ENCODE data around the gene WDCP.
"Not testable (repeated sequence)": the region's sequence is repeated elsewhere in the genome, so short reads cannot be mapped to it uniquely, and the experiment has no call there.

The WDCP gene

GRCh38 chr2:24058564-24059271 lies 11.5 kb upstream of the WDCP start:
- DNase-seq = no peak

GRCh38 chr2:24055750-24056149 lies 8.6 kb upstream of the WDCP start:
- no peak for DNase-seq

- no peak for DNase-seq
Observed at GRCh38 chr2:24054366-24055010, 7.3 kb upstream of the WDCP start.

- DNase-seq = no peak
Observed at GRCh38 chr2:24052951-24053350, 5.8 kb upstream of the WDCP start.

- no peak for DNase-seq
Observed at GRCh38 chr2:24051833-24052232, 4.6 kb upstream of the WDCP start.

GRCh38 chr2:24050041-24050979 lies 3.1 kb upstream of the WDCP start:
- DNase-seq = peak; percentile 13 to 31

GRCh38 chr2:24049485-24050021 lies 2.4 kb upstream of the WDCP start, which contains the start of gene FKBP1B:
Gene FKBP1B, plus strand, starts transcription at chr2:24049741. Its CDS starts 109 bp downstream, at chr2:24049850.
- DNase-seq = peak; percentile 9 to 20

GRCh38 chr2:24048769-24049484 lies 1.7 kb upstream of the WDCP start:
- no peak for DNase-seq

- no peak for DNase-seq
Observed at GRCh38 chr2:24047703-24048033, 477 bp upstream of the WDCP start.

GRCh38 chr2:24046599-24046929 lies 627 bp downstream of the WDCP start:
- DNase-seq = no peak

- DNase-seq = no peak
Observed at GRCh38 chr2:24045511-24046508, 1.4 kb downstream of the WDCP start.

- DNase-seq = not testable (repeated sequence)
Observed at GRCh38 chr2:24043133-24043532, 4.1 kb downstream of the WDCP start.

- DNase-seq = no peak
Observed at GRCh38 chr2:24040511-24040910, 6.7 kb downstream of the WDCP start.

GRCh38 chr2:24038786-24039499 lies 8.2 kb downstream of the WDCP start:
- no peak for DNase-seq

- no peak for DNase-seq
Observed at GRCh38 chr2:24026233-24026632, 21.0 kb downstream of the WDCP start.

GRCh38 chr2:24024996-24025663 lies 22.1 kb downstream of the WDCP start:
- DNase-seq = no peak

GRCh38 chr2:24024018-24024417 lies 23.2 kb downstream of the WDCP start:
- no peak for DNase-seq

GRCh38 chr2:24022975-24023575 lies 24.1 kb downstream of the WDCP start:
- DNase-seq = no peak

GRCh38 chr2:24022324-24022974 lies 24.7 kb downstream of the WDCP start:
- DNase-seq = no peak
